Measurements from ENCODE around the gene MARK3.

MARK3 gene

DNA sequence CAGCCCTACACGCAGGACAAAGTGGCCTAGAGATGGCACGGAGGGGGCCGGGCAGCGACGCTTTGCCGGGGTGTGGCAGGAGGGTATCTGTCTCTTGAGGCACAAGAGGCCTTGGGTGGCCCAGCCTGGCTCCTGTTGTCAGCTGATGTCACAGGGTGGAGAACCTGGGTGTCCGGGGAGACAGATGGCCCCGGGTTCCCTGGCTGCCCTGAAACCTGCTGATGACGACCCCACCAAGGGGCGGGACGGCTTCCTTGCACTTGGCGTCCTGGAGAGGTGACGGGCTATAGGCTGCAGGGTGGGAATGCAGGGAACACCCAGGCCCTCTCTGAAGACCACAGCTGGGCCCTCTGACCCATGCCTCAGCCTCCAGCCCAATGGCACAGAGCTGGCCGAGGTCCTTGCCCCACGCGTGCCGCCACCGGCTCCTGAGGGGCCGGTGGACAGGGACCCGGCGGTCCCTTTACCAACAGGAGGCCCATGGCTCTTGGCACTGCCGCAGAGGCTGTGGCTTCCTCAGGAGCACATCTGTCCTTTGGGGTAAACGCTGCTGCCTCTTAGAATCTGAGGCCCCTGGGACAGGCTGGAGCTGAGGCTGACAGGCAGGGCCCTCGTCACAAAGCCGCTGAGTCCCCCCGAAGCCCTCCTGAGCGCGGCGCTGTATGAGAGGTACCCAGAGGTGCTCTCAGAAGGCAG is 160.2 kb downstream of the MARK3 start:
- Histone ChIP-seq H3K27ac (no peak overlapping the region), H3K9me3 (no peaks in the 10 kb centered on the region), H3K36me3 (no peaks in the 10 kb centered on the region), H3K4me3 (ENCODE audit: low read depth in 1 of 2, low read length in 1 of 2) (no peak overlapping the region), H3K27me3 (peaks cover 18% of the 10 kb centered on the region), H3K4me1 (ENCODE audit: control insufficient read depth in 1 of 2, insufficient read depth in 1 of 2, low read depth in 1 of 2, low read length in 1 of 2) (no peaks in the 10 kb centered on the region)
- TF ChIP-seq CTCF (IDR thresholded peaks at IDR 0.05): no peak

DNA sequence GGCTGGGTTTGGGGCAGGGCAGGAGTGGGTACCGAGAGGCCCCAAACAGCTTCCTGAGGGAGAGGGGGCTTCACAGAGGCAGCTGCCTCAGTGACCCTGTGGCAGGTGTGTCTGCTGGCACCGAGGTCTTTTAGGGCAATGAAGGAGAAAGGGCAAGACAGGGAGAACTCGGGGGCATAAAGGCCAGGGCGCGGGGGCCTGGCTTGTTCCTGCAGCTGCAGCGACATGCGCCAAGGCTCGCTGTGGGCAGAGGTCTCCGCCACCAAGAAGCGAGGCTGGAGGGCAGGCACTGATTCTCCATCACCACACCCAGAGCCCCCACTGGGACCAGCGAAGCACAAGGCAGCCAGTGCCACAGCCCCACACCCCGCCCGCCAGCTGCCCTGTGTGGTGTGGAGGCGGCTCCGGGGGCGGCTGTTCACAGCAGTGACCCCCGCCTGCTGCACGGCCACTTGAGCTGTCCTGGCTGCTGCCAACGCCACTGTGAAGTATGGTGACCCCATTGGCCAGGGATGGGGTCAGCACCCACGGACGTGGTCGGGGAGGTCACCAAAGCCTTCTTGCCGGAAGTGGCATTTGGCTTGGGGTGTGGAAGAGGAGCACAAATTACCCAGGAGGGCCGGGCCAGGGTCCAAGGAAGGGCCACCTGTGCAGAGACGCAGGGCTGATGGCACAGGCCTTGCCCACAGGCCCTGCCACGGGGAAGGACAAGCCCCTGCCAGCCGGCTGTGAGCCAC is 160.9 kb downstream of the MARK3 start:
- peaks cover 11% of the 10 kb centered on the region for H3K27me3 ChIP-seq
- H3K4me1 ChIP-seq (ENCODE audit: control insufficient read depth in 1 of 2, insufficient read depth in 1 of 2, low read depth in 1 of 2, low read length in 1 of 2): no peaks in the 10 kb centered on the region

DNA sequence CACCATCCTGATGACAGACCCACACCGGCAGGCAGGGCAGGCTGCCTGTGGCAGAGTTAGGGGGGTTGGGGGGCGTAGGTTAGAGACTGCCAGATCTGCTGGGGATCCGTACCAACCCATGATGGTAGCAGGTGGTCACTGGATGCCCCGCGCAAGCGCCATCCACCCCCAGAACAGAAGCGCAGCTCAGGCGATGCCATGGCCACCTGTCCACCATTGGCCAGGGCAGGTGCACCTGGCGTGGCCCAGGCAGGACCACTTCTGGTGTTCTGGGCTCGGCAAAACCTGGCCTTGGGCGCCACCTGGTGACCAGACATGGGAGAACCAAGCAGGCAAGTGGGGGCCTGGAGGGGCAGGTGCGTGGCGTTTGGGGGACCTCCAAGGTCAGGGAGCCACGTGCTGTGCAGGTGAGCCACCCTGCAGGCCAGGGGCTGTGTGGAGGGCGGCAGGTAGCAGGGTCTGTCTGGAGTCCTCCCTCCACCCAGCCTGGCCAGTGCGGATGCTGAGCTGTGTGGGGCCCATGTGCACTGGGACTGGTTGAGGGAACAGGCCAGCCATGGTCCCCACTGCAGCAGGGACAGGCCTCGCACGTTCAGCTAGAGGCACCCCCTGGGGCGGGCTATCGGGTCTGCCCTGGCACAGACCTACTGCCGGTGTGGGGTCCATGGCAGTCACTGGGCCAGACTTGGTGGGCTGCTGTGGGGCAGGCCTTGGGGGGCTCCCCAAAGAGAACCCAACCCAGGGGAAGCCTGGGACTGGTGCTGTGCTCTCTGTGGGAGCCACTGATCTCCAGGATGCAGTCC is 161.6 kb downstream of the MARK3 start:
- no peaks in the 10 kb centered on the region for H3K4me1 ChIP-seq (ENCODE audit: control insufficient read depth in 1 of 2, insufficient read depth in 1 of 2, low read depth in 1 of 2, low read length in 1 of 2)
- H3K27me3 ChIP-seq: peaks cover 4% of the 10 kb centered on the region
- H3K9me3 ChIP-seq: no peaks in the 10 kb centered on the region
- H3K27ac ChIP-seq: no peak overlapping the region
- no peaks in the 10 kb centered on the region for H3K36me3 ChIP-seq
- TF ChIP-seq CTCF (IDR thresholded peaks at IDR 0.05): peak; percentile 88
- H3K4me3 ChIP-seq (ENCODE audit: low read depth in 1 of 2, low read length in 1 of 2): no peak overlapping the region

More for the DNA sequence above, 160.9 kb downstream of the MARK3 start:
- no peak overlapping the region for H3K4me3 ChIP-seq (ENCODE audit: low read depth in 1 of 2, low read length in 1 of 2)
- H3K36me3 ChIP-seq: no peaks in the 10 kb centered on the region
- H3K27ac ChIP-seq: no peak overlapping the region
- no peaks in the 10 kb centered on the region for H3K9me3 ChIP-seq
- TF ChIP-seq CTCF (IDR thresholded peaks at IDR 0.05): no peak

DNA sequence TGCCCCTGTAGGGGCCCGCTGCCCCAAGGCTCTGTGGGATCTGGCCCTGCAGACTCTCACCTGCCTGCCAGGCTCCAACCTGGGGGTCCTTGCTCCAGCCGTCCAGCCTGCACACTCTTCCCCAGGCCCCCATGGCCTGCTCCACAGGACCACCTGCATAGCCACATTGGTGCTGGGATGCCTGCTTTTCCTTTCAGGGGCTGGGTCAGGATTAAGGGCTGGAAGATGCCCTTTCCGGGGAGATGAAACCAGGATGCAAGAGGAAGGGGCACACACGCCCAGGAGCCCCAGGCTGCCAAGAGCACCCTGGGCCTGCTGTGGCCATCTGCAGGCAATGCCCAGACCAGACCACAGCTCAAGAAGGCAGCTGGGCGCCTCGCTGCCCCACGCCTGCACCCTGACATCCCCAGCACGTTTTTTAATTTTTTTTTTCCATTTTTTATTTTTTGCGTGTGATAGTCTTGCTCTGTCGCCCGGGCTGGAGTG is 162.3 kb downstream of the MARK3 start:
- Histone ChIP-seq H3K36me3 (no peaks in the 10 kb centered on the region), H3K27ac (no peak overlapping the region), H3K27me3 (no peaks in the 10 kb centered on the region), H3K9me3 (no peaks in the 10 kb centered on the region), H3K4me3 (ENCODE audit: low read depth in 1 of 2, low read length in 1 of 2) (no peak overlapping the region), H3K4me1 (ENCODE audit: control insufficient read depth in 1 of 2, insufficient read depth in 1 of 2, low read depth in 1 of 2, low read length in 1 of 2) (no peaks in the 10 kb centered on the region)
- TF ChIP-seq CTCF (IDR thresholded peaks at IDR 0.05): no peak

- TF ChIP-seq CTCF (IDR thresholded peaks at IDR 0.05): no peak
- Histone ChIP-seq H3K9me3 (no peaks in the 10 kb centered on the region), H3K27me3 (no peaks in the 10 kb centered on the region), H3K4me1 (ENCODE audit: control insufficient read depth in 1 of 2, insufficient read depth in 1 of 2, low read depth in 1 of 2, low read length in 1 of 2) (no peaks in the 10 kb centered on the region), H3K36me3 (no peaks in the 10 kb centered on the region), H3K27ac (no peak overlapping the region), H3K4me3 (ENCODE audit: low read depth in 1 of 2, low read length in 1 of 2) (no peak overlapping the region)
These were observed 162.8 kb downstream of the MARK3 start for GRCh38 chr14:103547941-103548462.

Measured in neutrophil (primary cell).